CD4-positive, alpha-beta T cell treated with Interleukin-4 for 4 hours (primary cell): Measurements from ENCODE around the gene AFM.

ENCODE experiments used
- DNase-seq: peaks from one replicate; pipeline ENCODE4 v3.0.0-alpha.2; 2020

AFM gene

DNA sequence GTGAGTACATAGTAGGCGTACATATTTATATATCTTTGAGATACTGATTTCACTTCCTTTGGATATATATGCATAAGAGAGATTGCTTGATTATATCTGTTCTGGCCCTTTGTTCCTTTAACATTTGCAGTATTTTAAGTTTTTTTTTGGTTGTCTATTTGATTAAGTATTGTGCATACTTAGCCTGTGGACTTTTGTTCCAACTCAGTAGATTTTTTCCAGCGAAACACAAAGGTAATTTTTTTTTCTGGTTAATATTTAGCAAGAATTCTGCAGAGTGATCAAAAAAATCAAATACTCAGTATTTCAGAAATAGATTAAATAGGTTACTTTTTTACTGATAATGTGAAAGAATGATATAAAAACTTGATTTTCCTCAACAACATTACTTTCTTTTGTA lies at the start of gene AFM:
Gene AFM (plus strand): TSS at position 388 of the 400 bp plus-strand sequence. CDS start 31 bp downstream, outside the sequence.
- no peak for DNase-seq

GRCh38 chr4:73431813-73432168 lies 49.8 kb upstream of the AFM start:
- DNase-seq: no peak

DNA sequence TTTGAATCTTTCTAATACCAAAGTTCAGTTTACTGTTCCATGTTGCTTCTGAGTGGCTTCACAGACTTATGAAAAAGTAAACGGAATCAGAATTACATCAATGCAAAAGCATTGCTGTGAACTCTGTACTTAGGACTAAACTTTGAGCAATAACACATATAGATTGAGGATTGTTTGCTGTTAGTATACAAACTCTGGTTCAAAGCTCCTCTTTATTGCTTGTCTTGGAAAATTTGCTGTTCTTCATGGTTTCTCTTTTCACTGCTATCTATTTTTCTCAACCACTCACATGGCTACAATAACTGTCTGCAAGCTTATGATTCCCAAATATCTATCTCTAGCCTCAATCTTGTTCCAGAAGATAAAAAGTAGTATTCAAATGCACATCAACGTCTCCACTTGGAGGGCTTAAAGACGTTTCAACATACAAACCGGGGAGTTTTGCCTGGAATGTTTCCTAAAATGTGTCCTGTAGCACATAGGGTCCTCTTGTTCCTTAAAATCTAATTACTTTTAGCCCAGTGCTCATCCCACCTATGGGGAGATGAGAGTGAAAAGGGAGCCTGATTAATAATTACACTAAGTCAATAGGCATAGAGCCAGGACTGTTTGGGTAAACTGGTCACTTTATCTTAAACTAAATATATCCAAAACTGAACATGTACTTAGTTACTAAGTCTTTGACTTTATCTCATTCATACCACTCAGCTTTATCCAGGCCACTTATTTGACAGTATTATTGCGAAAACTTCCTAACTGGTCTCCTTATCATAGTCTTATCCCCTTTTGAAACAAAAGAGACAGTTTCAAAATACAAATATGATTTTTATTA lies 49.2 kb upstream of the AFM start:
- no peak for DNase-seq

GRCh38 chr4:73433140-73433539 lies 48.4 kb upstream of the AFM start:
- no peak for DNase-seq

DNA sequence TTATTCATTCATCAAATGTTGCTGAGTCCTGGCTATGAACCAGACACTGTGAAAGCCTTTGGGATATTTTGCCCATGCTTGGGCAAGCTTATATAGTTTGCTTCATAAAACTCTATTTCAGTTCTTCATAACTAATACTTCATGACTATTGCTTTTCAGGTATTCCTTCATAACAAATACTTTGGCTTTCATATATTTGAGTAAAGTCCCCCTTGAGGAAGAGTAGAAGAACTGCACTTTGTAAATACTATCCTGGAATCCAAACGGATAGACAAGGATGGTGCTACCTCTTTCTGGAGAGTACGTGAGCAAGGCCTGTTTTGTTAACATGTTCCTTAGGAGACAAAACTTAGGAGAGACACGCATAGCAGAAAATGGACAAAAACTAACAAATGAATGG lies 47.2 kb upstream of the AFM start:
- no peak for DNase-seq

DNA sequence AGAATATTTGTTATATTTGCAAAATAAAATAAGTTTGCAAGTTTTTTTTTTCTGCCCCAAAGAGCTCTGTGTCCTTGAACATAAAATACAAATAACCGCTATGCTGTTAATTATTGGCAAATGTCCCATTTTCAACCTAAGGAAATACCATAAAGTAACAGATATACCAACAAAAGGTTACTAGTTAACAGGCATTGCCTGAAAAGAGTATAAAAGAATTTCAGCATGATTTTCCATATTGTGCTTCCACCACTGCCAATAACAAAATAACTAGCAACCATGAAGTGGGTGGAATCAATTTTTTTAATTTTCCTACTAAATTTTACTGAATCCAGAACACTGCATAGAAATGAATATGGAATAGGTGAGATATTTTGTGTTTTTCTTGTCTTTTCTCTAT lies 45.6 kb upstream of the AFM start, which contains the start of gene AFP:
Gene AFP (plus strand): TSS at position 238 of the 400 bp plus-strand sequence. CDS start 42 bp downstream, at position 280.
- no peak for DNase-seq

GRCh38 chr4:73436674-73437557 lies 44.6 kb upstream of the AFM start:
- DNase-seq: no peak

- DNase-seq: no peak
Observed at GRCh38 chr4:73437558-73437956, 44.0 kb upstream of the AFM start.

DNA sequence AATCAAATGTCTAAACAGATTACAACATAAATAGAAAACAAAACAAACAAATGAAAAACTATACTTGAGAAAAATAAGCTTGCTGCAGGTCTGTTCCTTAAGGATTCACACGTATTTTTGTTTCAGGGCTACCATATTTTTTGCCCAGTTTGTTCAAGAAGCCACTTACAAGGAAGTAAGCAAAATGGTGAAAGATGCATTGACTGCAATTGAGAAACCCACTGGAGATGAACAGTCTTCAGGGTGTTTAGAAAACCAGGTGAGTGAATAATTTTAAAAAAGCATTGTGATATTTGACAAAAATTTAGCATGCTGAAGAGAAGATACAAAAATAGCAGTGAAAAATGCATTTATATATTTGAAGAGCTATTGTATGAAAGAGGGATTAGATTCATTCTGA lies 43.5 kb upstream of the AFM start:
- no peak for DNase-seq

- no peak for DNase-seq
Observed at GRCh38 chr4:73438582-73439215, 42.8 kb upstream of the AFM start.

- DNase-seq: no peak
Observed at GRCh38 chr4:73439445-73439844, 42.1 kb upstream of the AFM start.

GRCh38 chr4:73439991-73440390 lies 41.6 kb upstream of the AFM start:
- no peak for DNase-seq

- no peak for DNase-seq
Observed at GRCh38 chr4:73440653-73441052, 40.9 kb upstream of the AFM start.

- no peak for DNase-seq
Observed at GRCh38 chr4:73442275-73442674, 39.3 kb upstream of the AFM start.

GRCh38 chr4:73443224-73443623 lies 38.3 kb upstream of the AFM start:
- DNase-seq: no peak

GRCh38 chr4:73445383-73446335 lies 35.9 kb upstream of the AFM start:
- no peak for DNase-seq

- DNase-seq: peak; percentile 22
Observed at GRCh38 chr4:73446336-73446938, 35.1 kb upstream of the AFM start.

- no peak for DNase-seq
Observed at GRCh38 chr4:73447671-73448070, 33.9 kb upstream of the AFM start.

- DNase-seq: no peak
Observed at GRCh38 chr4:73448448-73449203, 32.9 kb upstream of the AFM start.

DNA sequence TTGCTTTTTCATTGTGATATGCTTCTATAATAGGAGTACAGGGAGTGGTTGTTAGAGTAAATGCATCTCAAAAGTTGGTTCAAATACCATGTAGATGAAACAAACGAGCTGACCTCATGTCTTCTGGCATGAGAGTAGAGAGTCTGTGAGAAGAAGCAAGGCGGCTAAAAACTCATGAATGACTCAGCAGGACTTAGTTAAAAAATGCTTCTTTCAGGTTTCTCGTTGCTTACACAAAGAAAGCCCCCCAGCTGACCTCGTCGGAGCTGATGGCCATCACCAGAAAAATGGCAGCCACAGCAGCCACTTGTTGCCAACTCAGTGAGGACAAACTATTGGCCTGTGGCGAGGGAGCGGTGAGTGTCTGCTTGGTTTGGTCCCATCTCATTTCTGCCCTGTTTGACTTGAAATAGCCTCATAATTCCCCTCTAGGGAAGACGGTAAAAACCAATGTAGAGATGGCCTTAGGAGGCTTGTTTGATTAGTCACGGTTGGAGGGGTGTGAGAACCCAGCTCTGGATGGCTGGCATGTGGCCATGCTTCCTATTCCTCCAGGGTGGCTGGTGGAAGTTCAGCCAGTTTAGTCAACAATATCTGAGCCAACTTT lies 31.0 kb upstream of the AFM start:
- DNase-seq: no peak

DNA sequence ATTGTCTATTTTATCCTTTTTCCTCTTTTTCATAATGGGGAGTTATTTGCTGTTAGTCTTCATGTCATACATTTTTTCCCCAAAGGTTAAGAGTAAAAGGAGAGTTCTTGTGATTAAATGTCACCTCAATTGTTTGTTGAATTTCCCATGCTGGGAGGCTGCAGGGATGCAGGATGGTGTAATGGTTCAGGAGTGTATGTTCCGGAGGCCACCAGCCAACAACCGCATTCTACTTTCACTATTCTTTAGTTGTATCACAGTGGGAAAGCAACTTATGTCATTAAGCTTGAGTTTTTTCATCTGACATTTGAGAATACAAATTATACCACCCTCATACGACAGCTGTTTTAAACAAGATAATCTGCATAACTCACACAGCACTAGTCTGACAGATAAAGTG lies 30.1 kb upstream of the AFM start:
- DNase-seq: no peak
